Activated CD4-positive, CD25-positive, alpha-beta regulatory T cell treated with anti-CD3 and anti-CD28 coated beads, Interleukin-2, amount 50 U/mL, for 16 hours (primary cell): ENCODE measurements around the gene SLC35F2.
"Not testable (repeated sequence)": the region's sequence is repeated elsewhere in the genome, so short reads cannot be mapped to it uniquely, and the experiment has no call there.

Experiments used
- DNase-seq: peaks from one replicate; pipeline ENCODE4 v3.0.0-alpha.2; 2020; ENCODE audit warnings: low read depth, low spot score

SLC35F2 gene

GRCh38 chr11:107789767-107790166 is 68.8 kb downstream of the SLC35F2 start:
- DNase-seq: no peak

GRCh38 chr11:107787733-107788132 is 70.9 kb downstream of the SLC35F2 start:
- no peak for DNase-seq

GRCh38 chr11:107785401-107785800 is 73.2 kb downstream of the SLC35F2 start:
- no peak for DNase-seq

- no peak for DNase-seq
These were observed 75.5 kb downstream of the SLC35F2 start for GRCh38 chr11:107783121-107783520.

- no peak for DNase-seq
These were observed 77.8 kb downstream of the SLC35F2 start for GRCh38 chr11:107780775-107781174.

GRCh38 chr11:107780136-107780535 is 78.5 kb downstream of the SLC35F2 start:
- DNase-seq: no peak

- DNase-seq: no peak
These were observed 79.6 kb downstream of the SLC35F2 start for GRCh38 chr11:107778839-107779517.

GRCh38 chr11:107777110-107777509 is 81.5 kb downstream of the SLC35F2 start:
- no peak for DNase-seq

- DNase-seq: no peak
These were observed 82.5 kb downstream of the SLC35F2 start for GRCh38 chr11:107776062-107776461.

- no peak for DNase-seq
These were observed 88.0 kb downstream of the SLC35F2 start for GRCh38 chr11:107770551-107770951.

- DNase-seq: no peak
These were observed 89.4 kb downstream of the SLC35F2 start for GRCh38 chr11:107769189-107769588.

- DNase-seq: not testable (repeated sequence)
These were observed 99.8 kb downstream of the SLC35F2 start for GRCh38 chr11:107758719-107759355.

- DNase-seq: no peak
These were observed 100.9 kb downstream of the SLC35F2 start for GRCh38 chr11:107757661-107758060.

GRCh38 chr11:107756553-107756952 is 102.0 kb downstream of the SLC35F2 start:
- no peak for DNase-seq

- no peak for DNase-seq
These were observed 105.4 kb downstream of the SLC35F2 start for GRCh38 chr11:107752949-107753822.

- DNase-seq: no peak
These were observed 106.1 kb downstream of the SLC35F2 start for GRCh38 chr11:107752508-107752907.

GRCh38 chr11:107751082-107751481 is 107.5 kb downstream of the SLC35F2 start:
- no peak for DNase-seq

GRCh38 chr11:107750313-107750712 is 108.3 kb downstream of the SLC35F2 start:
- DNase-seq: no peak

GRCh38 chr11:107747622-107748021 is 111.0 kb downstream of the SLC35F2 start:
- DNase-seq: no peak

- DNase-seq: no peak
These were observed 113.9 kb downstream of the SLC35F2 start for GRCh38 chr11:107744736-107745135.

GRCh38 chr11:107743191-107743590 is 115.4 kb downstream of the SLC35F2 start:
- DNase-seq: no peak

- DNase-seq: no peak
These were observed 117.4 kb downstream of the SLC35F2 start for GRCh38 chr11:107741044-107741823.
